Measurements from ENCODE around the gene FERMT3. TPM values are rescaled to one million over a fixed set of nuclear protein-coding genes. Genes with fewer than 3 reads are reported as not detected.
A peak's percentile ranks its signal among the peaks of the same experiment; 100 is the strongest.

The FERMT3 gene
- total and polyA plus RNA-seq, 2 of the 13 experiments (the other 11 are each of a cell fraction or from before 2014, with no cell fraction given): 0.29 TPM; not detected in 1

- TF ChIP-seq ZNF441 (CRISPR knock-in tag; IDR thresholded peaks at IDR 0.05; ENCODE audit: borderline replicate concordance) (no peak), ZNF678 (CRISPR knock-in tag; IDR thresholded peaks at IDR 0.05) (no peak), ZNF839 (CRISPR knock-in tag; IDR thresholded peaks at IDR 0.05; ENCODE audit: borderline replicate concordance) (no peak), SOX13 (IDR thresholded peaks at IDR 0.05) (no peak), SOX13 (CRISPR knock-in tag; conservative IDR thresholded peaks at IDR 0.05 in 1 of 2, IDR thresholded peaks at IDR 0.05 in 1 of 2) (no peak; a peak in 1 of 4 replicates), PHF20 (CRISPR knock-in tag; IDR thresholded peaks at IDR 0.05) (no peak), MTA3 (CRISPR knock-in tag; IDR thresholded peaks at IDR 0.05) (no peak), SRY (CRISPR knock-in tag; IDR thresholded peaks at IDR 0.05) (no peak), GATA4 (IDR thresholded peaks at IDR 0.05; ENCODE audit: borderline replicate concordance, low read depth) (no peak), HOMEZ (CRISPR knock-in tag; IDR thresholded peaks at IDR 0.05; ENCODE audit: low read depth) (no peak), ZNF484 (CRISPR knock-in tag; IDR thresholded peaks at IDR 0.05; ENCODE audit: borderline replicate concordance, low read depth) (no peak), ZC3H4 (CRISPR knock-in tag; IDR thresholded peaks at IDR 0.05; ENCODE audit: borderline replicate concordance) (no peak)
- TF ChIP-seq, protein P1, sequence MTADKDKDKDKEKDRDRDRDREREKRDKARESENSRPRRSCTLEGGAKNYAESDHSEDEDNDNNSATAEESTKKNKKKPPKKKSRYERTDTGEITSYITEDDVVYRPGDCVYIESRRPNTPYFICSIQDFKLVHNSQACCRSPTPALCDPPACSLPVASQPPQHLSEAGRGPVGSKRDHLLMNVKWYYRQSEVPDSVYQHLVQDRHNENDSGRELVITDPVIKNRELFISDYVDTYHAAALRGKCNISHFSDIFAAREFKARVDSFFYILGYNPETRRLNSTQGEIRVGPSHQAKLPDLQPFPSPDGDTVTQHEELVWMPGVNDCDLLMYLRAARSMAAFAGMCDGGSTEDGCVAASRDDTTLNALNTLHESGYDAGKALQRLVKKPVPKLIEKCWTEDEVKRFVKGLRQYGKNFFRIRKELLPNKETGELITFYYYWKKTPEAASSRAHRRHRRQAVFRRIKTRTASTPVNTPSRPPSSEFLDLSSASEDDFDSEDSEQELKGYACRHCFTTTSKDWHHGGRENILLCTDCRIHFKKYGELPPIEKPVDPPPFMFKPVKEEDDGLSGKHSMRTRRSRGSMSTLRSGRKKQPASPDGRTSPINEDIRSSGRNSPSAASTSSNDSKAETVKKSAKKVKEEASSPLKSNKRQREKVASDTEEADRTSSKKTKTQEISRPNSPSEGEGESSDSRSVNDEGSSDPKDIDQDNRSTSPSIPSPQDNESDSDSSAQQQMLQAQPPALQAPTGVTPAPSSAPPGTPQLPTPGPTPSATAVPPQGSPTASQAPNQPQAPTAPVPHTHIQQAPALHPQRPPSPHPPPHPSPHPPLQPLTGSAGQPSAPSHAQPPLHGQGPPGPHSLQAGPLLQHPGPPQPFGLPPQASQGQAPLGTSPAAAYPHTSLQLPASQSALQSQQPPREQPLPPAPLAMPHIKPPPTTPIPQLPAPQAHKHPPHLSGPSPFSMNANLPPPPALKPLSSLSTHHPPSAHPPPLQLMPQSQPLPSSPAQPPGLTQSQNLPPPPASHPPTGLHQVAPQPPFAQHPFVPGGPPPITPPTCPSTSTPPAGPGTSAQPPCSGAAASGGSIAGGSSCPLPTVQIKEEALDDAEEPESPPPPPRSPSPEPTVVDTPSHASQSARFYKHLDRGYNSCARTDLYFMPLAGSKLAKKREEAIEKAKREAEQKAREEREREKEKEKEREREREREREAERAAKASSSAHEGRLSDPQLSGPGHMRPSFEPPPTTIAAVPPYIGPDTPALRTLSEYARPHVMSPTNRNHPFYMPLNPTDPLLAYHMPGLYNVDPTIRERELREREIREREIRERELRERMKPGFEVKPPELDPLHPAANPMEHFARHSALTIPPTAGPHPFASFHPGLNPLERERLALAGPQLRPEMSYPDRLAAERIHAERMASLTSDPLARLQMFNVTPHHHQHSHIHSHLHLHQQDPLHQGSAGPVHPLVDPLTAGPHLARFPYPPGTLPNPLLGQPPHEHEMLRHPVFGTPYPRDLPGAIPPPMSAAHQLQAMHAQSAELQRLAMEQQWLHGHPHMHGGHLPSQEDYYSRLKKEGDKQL (CRISPR knock-in tag; IDR thresholded peaks at IDR 0.05; ENCODE audit: low read depth): no peak; the same call in 1 of the 2 replicates
- TF ChIP-seq, protein P2, sequence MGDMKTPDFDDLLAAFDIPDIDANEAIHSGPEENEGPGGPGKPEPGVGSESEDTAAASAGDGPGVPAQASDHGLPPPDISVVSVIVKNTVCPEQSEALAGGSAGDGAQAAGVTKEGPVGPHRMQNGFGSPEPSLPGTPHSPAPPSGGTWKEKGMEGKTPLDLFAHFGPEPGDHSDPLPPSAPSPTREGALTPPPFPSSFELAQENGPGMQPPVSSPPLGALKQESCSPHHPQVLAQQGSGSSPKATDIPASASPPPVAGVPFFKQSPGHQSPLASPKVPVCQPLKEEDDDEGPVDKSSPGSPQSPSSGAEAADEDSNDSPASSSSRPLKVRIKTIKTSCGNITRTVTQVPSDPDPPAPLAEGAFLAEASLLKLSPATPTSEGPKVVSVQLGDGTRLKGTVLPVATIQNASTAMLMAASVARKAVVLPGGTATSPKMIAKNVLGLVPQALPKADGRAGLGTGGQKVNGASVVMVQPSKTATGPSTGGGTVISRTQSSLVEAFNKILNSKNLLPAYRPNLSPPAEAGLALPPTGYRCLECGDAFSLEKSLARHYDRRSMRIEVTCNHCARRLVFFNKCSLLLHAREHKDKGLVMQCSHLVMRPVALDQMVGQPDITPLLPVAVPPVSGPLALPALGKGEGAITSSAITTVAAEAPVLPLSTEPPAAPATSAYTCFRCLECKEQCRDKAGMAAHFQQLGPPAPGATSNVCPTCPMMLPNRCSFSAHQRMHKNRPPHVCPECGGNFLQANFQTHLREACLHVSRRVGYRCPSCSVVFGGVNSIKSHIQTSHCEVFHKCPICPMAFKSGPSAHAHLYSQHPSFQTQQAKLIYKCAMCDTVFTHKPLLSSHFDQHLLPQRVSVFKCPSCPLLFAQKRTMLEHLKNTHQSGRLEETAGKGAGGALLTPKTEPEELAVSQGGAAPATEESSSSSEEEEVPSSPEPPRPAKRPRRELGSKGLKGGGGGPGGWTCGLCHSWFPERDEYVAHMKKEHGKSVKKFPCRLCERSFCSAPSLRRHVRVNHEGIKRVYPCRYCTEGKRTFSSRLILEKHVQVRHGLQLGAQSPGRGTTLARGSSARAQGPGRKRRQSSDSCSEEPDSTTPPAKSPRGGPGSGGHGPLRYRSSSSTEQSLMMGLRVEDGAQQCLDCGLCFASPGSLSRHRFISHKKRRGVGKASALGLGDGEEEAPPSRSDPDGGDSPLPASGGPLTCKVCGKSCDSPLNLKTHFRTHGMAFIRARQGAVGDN (CRISPR knock-in tag; IDR thresholded peaks at IDR 0.05): peak; percentile 68; the same call in 1 of the 2 replicates
- TF ChIP-seq, protein P3, sequence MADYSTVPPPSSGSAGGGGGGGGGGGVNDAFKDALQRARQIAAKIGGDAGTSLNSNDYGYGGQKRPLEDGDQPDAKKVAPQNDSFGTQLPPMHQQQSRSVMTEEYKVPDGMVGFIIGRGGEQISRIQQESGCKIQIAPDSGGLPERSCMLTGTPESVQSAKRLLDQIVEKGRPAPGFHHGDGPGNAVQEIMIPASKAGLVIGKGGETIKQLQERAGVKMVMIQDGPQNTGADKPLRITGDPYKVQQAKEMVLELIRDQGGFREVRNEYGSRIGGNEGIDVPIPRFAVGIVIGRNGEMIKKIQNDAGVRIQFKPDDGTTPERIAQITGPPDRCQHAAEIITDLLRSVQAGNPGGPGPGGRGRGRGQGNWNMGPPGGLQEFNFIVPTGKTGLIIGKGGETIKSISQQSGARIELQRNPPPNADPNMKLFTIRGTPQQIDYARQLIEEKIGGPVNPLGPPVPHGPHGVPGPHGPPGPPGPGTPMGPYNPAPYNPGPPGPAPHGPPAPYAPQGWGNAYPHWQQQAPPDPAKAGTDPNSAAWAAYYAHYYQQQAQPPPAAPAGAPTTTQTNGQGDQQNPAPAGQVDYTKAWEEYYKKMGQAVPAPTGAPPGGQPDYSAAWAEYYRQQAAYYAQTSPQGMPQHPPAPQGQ (CRISPR knock-in tag; IDR thresholded peaks at IDR 0.05; ENCODE audit: borderline replicate concordance): no peak
Measured at GRCh38 chr11:64185693-64186491, 20.6 kb upstream of the FERMT3 start, which contains the start of gene STIP1 (continued).
